NCI-H2029 treated with DMSO at 0.1 percent for 48 hours (cell line): ENCODE measurements around the gene YKT6.

Experiments
- DNase-seq: peaks from one replicate; lab custom pipeline; 2025; lab: John Stamatoyannopoulos, UW

The YKT6 gene

DNA sequence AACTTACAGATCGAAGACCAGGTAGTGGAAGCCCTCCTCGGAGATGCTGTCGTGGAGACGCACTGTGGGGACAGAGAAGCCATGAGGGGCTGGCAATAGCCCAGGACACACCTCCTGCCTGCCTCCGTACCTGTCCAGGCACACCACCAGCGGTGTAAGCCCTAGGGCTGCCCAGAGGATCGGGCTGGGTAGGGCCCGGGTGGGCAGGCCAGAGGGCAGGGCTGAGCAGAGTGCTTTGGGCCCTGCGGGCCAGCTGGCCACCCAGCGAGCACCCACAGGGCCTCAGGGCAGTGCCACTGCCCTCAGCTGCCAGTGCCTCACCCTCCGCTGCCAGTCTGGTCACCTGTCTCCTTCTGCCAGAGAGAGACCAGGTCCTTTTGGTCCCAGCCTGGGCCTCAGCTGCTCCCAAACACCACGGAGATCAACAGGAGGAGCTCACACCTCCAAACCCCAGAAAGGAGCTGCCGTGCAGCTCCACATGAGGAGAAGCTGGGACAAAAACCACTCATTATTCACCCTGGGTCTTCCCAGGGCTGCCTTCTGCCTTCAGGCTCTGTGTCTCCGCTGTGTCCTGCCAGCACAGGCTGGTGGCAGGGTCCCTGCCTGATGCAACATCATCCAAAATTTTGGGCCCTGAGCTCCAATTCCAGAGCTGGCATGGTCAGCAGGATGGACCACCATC, 58.2 kb downstream of the YKT6 start:
- DNase-seq, result no peak

GRCh38 chr7:44259547-44260457, 59.0 kb downstream of the YKT6 start:
- no peak for DNase-seq

DNA sequence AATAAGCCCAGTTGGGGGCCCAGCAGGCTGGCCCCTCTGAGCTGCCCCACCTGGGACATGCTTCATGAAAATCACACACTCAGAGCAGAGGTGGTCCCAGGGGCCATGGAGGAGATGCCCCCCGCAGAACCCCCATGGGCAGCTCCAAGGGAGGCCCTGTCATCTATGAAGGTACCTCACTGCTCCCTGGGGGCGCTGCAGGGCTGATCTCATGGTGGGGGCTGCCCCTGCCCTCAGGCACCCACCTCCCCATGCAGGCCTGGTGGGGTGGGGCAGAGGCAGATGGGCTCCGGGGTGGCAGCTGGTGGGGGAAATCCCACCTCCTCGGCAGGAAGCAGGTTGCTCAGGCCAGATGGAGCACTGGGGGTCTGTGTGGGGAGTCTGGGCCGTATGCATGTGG, 60.5 kb downstream of the YKT6 start:
- DNase-seq, result no peak

DNA sequence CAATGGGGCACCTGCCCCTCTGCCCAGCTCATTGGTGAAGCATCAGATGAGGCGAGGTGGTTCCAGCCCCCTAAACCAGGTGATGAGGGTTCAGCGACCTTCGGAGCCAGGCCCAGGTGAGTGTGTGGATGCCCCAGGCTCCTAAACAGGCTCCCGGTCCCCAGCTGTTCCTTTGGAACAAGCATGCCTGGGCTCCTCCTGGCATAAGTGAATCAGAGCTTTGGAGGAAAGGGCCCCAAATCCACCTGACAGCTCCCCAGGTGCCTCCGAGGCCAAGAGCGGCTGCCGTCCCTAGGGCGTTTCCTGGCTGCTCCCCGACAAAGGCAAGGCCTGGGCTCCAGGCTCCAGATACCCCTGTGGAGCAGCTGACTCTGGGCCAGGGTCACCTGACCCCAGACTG, 61.3 kb downstream of the YKT6 start:
- DNase-seq, result no peak

DNA sequence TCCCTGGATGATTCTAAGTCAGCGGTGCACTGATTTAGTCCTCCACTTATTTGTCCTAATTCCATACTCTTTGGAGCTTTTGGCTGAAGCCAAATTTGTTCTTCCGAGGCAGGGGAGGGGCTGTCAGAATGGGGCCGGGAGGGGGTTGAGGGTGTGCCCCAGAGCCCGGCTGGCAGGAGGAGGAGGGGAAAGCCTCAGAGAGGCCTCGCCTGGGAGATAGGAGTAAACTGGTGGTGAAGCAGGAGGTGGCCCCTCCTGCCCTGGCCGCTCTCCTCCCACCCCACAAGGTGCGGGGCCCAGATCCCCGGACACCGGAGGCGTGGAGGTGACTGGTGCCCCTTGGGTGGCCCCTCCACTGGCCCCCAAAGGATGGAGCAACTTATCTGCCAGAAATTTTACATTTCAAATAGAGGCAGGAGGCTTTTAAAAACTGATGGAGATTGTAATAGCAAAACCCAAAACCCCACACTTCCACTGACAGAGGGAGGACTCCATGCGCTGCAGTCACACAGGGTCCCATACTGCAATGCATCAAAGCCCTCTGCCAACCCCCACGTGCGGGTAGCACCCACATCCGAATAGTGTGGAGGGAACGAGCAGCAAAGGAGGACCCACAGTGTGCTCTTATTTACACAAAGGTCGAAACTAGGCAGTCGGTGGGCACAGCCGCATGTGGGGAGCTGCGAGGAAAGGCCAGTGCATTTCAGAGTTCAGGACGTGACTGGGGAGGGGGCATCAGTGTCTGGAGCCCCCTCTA, 62.7 kb downstream of the YKT6 start:
- DNase-seq, result no peak
